ENCODE data around the gene PIK3R1.

- TF ChIP-seq RAD21 (IDR thresholded peaks at IDR 0.05; ENCODE audit: low read depth) = no peak
- no peak for TF ChIP-seq NFIC (IDR thresholded peaks at IDR 0.05)
- no peak for TF ChIP-seq EP300 (IDR thresholded peaks at IDR 0.05; ENCODE audit: borderline replicate concordance)
- no peak for TF ChIP-seq YY1 (IDR thresholded peaks at IDR 0.05; ENCODE audit: low read depth)
Measured at GRCh38 chr5:68335075-68335474, 119.5 kb downstream of the PIK3R1 start.
